NCI-H524 (cell line): ENCODE measurements around the gene VPS72.
"Not testable (repeated sequence)": the region's sequence is repeated elsewhere in the genome, so short reads cannot be mapped to it uniquely, and the experiment has no call there.

Experiments
- DNase-seq, 2 experiments: peaks; one replicate each; lab custom pipeline; 2025; lab: John Stamatoyannopoulos, UW

The VPS72 gene, protein sequence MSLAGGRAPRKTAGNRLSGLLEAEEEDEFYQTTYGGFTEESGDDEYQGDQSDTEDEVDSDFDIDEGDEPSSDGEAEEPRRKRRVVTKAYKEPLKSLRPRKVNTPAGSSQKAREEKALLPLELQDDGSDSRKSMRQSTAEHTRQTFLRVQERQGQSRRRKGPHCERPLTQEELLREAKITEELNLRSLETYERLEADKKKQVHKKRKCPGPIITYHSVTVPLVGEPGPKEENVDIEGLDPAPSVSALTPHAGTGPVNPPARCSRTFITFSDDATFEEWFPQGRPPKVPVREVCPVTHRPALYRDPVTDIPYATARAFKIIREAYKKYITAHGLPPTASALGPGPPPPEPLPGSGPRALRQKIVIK

DNA sequence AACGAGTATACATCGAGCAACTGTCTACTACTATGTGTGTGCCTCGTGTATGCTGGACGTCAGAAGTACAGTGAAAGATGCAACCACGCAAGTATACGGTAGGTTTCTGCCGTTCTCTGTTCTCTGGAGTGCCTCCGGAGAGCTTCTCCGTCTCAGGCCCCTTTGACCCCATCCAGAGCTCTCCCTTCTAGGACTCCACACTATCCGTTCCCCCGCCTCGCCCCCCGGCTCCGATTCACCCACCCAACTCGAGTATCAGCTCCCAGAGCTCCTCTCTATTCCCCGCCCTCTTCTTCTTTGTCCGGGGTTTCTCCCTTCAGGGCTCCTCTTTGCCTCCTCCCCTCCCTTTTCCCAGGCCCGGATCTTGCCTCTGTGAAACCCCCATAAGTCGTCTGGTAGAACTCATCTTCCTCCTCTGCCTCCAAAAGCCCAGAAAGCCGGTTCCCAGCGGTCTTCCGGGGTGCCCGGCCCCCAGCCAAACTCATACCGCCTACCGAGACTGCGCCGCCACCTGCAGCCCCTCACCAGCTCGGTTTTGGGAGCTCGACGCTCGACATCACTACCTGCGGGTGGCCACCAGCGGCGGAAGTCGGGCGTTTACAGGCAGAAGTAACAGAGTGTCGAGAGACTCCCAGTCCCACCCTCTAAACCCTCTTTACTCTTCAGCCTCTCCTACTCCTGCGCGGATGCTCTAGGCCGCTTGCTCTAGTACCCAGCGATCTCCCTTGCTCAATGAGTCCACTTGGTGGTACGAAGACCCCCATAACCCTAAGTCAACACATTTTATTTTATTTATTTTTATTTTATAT, at the start of gene VPS72:
TSS of gene VPS72 (minus strand) at position 561 of the 809 bp plus-strand sequence. CDS start at position 485, 76 bp downstream.
- DNase-seq, result peak; percentile 83 to 91

DNA sequence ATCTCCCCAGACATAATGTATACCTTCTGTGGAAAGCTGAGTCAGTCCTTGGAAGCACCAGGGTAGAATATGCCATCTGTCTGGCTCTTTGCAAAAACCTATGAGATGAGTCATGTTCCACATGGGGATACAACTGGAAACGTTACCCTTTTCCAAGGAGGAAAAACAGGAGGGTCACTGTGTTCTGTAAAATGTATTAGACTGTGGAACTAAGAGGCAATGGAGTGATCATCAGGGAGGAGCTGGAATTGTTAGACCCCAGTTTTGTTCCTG, 48.4 kb upstream of the VPS72 start:
- peak in 1 of 2 experiments; percentile 78 for DNase-seq

DNA sequence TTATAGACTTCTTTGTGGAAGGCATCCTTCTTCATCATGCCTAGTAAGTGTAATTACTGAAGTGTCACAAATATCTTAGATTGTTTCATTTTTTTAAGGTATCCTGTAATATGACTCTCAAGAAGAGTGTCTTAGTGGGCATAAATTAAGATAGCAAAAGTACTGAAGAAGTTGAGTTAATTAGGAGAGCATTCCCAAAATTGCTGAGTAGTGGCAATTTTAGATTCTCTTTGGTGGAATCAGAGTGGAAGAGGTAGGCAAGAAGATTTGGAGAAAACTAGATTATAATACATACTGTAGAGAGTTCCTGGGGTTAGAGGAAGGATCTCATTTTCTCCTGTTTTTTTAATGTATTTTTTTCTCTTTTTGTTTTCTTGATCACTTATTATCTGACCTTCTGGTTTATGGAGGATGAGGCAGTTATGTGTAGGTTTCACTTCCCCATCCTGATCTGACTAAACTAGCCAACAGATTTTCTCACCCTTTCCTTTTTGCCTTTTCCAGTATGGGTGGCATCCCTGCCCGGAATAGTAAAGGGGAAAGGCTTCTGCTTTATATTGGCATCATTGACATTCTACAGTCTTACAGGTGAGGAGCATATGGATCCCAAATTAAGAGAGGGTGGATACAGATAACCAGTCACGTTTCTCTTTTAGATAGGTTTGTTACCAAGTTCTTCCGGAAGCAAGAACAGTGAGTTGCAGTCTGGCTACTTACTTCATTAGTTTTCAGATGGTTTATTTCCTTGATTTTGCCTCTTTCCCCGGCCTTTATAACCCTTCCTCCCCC, 47.9 kb upstream of the VPS72 start:
- no peak for DNase-seq

DNA sequence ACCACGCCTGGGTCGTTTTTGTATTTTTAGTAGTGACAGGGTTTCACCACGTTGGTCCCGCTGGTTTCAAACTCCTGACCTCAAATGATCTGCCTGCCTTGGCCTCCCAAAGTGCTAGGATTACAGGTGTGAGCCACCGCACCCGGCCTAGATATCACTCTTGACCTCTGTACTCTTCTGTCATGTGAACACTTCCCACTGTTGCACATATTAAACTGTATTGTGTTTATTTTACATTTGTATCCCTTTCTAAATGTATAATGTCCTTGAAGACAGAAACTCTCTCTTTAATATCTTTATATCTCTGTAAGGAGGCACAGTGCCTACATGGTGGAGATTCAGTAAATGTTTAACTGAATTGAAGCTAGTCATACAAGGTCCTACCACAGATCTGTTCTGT, 45.2 kb upstream of the VPS72 start:
- DNase-seq, result no peak

DNA sequence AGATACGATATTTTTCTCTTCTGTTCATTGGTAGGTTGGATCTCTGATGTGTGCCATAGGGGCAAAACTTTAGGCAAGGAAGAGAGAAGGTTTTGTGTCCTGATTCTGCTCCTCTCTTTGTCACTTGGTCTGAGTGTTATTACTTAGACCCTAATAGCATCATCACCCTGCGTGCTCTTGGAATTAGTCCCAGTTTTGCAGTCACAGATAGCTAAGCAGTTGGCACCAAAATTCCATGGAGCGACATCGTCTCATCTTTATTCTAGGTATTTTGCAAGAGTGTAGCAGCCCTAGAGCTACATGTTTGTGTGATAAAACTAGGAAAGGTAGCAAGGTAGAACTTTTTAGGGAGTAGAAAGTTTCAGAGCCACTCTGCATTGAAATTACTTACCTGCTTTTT, 32.1 kb upstream of the VPS72 start:
- DNase-seq, result no peak

DNA sequence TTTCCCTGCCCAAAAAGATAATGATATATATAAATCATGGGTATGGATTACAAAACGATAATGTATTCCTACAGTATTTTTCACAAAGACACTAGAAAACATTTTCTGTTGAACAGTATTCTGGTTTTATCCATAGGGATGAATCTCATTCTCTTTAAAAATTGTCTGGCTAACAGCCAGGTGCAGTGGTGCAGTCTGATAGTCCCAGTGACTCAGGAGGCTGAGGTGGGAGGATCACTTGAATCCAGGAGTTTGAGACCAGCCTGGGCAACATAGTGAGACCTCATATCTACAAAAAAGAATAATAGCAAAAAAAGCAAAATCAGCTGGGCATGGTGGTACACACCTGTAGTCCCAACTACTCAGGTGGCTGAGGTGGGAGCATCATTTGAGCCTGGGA, 31.6 kb upstream of the VPS72 start:
- no peak for DNase-seq

DNA sequence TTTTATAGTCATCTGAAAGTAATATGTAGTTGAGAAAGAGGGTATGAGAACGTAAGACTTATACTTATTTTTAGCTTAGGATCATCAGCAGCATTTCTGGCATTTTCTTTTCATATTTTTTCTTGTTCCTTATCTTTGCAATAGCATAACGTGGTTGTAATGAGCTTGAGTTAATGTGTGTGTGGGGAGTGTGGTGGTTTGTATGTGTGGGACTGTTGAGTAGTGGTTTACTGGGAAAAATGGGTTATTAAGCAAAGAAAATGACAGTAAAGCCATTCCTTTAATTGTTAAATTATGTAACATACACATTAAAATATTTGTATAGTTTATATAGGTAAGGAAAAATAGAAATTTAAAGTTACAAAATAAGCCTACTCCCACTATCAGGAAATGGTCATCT, 23.6 kb upstream of the VPS72 start:
- DNase-seq, result no peak

DNA sequence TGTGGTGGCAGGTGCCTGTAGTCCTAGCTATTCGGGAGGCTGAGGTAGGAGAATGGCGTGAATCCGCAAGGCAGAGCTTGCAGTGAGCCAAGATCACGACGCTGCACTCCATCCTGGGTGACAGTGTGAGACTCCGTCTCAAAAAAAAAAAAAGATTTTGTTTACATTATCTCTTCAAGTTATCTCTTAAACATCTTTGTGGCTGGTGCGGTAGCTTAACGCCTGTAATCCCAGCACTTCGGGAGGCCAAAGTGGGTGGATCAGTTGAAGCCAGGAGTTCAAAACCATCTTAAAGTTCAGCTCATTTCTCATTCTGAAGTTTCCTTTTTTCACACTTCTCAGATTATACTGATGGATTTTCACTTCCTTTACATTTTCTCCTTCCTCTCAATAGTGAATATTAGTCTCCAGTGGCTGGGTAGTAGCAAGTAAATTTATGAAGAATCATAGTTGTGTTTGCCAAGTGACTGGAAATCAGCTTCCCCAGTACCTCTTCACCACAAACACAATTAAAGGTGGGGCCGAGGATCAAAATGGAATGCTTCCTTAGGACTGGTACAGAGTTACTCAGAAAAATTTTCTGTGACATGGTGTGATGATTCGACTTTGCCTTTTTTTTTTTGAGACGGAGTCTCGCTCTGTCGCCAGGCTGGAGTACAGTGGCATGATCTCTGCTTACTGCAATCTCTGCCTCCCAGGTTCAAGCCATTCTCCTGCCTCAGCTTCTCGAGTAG, 22.1 kb upstream of the VPS72 start:
- no peak for DNase-seq

DNA sequence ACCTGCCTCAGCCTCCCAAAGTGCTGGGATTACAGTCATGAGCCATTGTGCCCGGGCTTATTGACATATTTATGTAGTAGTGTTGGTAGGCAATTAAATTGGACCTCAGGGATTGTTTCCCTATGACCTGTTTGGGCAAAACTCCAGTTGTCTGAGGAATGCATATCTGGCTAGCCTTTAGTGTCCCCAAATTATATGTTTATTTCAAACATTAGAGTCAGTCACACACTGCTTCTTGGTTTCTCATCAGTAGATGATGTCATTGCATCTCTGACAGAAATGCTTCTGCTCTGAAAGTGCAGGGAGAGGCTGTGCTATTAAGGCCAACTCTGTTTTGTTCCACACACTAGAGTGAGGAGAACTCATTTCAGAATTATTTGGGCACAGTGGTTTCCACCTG, 20.8 kb upstream of the VPS72 start:
- DNase-seq, result no peak

DNA sequence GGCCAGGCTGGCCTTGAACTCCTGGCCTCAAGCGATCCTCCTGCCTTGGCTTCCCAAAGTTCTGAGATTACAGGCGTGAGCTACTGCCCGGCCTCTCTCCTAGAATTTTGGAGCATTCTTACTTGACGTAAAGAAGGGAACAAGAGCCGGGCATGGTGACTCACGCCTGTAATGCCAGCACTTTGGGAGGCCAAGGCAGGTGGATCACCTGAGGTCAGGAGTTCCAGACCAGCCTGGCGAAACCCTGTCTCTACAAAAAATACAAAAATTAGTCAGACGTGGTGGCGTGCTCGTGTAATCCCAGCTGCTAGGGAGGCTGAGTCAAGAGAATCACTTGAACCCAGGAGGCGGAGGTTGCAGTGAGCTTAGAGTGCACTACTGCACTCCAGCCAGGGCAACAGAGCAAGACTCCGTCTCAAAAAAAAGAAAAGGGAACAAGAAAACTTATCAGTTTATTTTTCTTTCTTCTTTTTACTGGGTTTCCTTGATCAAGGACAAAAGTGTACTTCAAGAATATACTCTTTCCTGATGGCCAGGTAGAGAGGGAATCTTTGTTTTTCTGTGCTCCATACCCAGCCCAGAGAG, 15.5 kb upstream of the VPS72 start:
- not testable (repeated sequence) for DNase-seq

DNA sequence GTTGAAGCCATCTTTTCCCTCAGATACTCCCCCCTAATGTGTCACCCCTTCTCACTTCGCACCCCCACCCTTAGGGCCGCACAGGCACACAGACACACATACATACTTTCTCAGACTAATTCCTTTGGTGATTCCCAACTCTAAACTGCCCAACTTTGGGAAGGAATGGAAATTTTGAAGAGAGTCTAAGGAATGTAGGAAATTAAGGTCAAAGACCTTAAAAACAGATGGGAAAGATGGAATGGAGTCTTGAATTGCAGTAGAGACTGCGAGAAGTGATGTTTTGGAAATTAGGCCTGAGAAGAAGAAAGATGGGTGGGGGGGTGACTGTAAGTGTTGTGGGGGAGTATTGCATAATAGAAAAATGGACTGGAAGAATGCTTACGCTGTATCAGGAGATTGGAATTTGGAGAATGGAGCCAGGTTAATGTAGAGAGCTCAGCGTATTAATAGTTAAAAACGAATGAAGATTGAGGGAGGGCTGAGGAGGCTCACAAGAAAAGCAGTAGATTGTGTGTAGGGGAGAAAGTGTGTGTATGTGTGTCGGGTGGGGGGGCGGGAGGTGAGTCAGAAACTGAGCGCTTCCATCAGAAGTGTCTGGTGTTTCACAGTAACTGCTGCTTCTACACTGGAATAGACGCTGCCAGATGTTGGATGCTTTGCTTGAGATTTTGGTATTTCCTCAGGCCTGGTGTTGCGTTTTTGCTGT, 10.0 kb upstream of the VPS72 start:
- no peak for DNase-seq

DNA sequence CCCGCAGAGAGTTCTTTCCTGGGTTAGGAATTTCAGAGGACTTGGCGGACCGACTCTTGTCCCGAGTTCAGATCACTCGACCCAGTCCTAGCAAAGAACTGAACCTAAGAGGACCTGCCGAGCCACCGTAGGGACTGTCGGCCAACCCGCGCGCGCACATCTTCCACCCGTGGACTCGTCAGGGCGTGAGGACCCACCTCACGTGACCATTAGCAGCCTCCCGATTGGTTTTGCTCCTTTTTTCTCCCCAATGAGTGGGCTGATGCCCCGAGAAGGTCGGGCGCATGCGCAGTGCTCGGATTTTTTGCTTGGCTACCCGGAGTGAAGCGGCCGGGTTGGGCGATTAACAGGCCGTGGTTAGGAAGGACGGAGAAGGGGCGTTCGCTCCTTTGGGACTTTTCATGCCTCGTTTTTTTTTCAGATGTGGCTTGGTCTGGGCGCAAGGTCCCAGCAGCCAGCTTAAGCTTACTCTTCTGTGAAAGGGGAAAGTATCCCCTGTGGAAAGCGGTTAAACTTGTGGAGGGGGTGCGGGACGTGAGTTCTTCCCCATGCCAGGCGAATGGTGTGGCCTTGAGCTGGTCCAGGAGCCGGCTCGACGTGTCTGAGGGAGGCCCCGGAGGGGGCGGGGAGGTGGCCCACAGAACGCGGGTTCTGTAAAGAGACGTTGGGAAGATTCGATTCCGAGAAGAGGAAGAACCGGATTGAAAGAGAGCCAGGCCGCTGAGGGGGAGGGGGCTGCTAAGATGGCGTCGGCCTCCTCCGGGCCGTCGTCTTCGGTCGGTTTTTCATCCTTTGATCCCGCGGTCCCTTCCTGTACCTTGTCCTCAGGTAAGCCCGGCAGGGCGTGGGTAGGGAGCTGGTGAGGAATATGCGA, 8.5 kb upstream of the VPS72 start, which contains the start of gene PIP5K1A:
TSS of gene PIP5K1A (plus strand) at position 299 of the 874 bp plus-strand sequence. CDS start at position 744, 445 bp downstream.
- DNase-seq, result peak; percentile 93 to 98

DNA sequence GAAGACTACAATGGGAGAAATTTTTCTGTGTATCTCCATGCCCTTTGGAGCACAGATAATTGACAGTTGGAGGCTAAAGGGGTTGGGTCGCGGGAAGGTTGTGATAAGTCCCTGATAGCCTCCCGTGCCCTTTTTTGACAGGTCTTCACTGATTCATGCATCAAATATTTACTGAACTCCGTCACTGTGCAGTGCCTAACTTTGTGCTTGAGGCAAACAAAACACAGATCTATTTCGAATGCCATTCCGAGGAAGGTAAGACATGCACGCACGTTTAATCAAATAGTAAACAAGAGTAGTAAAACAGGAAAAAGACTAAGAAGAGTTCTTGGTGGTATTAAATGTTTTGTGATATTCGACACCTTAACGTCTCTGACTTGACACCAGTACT, 7.9 kb upstream of the VPS72 start:
- DNase-seq, result no peak

DNA sequence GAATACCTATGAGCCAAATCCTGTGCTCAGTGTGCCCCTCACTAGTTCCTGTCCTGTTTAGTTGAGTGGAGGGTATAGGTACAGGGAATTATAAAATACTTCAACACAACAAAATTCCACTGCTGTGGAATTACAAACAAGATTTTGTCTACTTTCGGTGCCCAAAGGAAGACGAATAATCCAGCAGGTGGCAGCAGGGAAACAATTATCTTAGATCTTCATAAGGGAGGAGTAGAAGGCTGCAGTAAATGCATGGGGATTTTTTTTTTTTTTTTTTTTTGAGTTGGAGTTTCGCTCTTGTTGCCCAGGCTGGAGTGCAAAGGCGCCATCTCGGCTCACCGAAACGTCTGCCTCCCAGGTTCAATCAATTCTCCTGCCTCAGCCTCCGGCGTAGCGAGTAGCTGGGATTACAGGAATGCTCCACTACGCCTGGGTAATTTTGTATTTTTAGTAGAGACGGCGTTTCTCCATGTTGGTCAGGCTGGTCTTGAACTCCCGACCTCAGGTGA, 6.3 kb upstream of the VPS72 start:
- peak; percentile 75 to 82 for DNase-seq

DNA sequence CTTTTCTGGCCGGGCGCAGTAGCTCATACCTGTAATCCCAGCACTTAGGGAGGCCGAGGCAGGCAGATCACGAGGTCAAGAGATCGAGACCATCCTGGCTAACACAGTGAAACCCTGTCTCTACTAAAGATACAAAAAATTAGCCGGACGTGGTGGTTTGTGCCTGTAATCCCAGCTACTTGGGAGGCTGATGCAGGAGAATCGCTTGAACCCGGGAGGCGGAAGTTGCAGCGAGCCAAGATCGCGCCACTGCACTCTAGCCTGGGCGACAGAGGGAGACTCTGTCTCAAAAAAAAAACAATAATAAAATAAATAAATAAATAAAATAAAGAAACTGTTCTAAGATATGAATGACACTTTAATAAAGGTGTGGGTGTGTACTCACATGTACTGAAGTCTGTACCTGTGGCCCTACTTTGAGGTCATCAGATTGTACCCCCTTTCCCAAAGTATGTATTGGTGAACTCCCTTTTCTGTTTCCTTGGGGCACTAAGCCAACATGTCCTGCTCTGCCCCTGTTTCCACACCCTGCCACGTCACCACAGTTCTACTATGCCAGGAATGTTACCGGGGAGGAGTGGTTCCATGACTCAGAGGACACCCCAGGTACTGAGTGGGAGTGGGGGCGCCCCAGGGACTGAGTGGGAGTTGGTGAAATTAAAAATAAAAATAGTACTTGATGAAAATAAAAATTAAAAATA, 5.0 kb upstream of the VPS72 start:
- not testable (repeated sequence) for DNase-seq

DNA sequence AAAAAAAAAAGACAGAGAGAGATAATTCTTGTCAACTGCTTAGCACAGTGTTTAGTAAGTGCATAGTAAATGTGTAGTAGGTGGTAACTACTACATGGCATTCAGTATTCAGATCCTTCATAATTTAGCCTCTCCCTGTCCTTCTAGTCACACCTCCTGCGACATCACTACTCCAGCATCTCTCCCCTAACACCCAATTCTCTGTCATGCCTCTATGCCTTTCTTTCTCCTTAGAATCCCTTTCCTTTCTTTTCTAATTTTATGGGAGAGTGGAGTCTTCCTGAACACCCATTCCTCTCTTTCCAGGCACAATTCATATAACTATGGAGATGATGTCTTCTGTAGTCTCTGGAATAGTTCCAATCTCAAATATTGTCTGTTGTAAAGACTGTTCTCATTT, 3.9 kb upstream of the VPS72 start:
- DNase-seq, result no peak

DNA sequence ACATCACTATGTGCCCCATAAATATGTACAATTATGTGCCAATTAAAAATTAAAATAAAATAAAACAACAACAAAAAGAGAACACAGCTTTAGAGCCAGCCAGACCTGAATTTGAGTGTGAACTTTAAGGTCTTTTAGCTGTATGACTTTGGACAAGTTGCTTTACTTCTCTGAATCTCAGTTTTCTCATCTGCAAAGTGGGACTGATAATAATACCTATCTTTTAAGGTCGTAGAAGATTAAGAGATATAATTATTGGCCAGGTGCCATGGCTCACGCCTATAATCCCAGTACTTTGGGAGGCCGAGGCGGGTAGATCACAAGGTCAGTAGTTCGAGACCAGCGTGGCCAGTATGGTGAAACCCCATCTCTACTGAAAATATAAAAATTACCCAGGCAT, 3.3 kb upstream of the VPS72 start:
- no peak for DNase-seq

DNA sequence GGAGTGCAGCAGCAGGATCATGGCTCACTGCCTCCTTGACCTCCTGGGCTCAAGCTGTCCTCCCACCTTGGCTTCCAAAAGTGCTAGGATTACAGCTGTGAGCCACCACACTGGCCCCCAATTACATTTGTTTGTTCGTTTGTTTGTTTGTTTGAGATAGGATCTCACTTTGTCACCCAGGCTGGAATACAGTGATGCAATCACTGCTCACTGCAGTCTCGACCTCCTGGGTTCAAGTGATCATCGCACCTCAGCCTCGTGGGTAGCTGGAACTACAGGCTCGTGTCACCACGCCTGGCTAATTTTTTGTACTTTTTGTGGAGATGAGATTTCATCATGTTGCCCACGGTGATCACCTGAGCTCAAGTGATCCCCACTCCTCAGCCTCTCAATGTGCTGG, 2.0 kb upstream of the VPS72 start:
- DNase-seq, result no peak

DNA sequence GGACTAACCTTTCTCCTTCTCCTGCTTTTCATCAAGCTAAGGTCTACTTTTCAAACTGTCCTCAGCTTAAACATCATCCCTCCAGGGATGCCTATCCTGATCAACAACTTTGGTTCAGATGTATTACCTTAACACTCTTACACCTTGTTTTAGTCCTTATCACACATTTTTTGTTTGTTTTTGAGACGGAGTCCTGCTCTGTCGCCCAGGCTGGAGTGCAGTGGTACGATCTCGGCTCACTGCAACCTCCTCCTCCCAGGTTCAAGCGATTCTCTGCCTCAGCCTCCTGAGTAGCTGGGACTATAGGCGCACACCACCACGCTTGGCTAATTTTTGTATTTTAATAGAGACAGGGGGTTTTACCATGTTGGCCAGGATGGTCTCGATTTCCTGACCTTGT, 1.3 kb downstream of the VPS72 start:
- DNase-seq, result not testable (repeated sequence)
